Activated CD4-positive, alpha-beta memory T cell treated with anti-CD3 and anti-CD28 coated beads, Interleukin-2, amount 10 ng/mL, durations not matched to agents 7 days and 5 days (primary cell): Measurements from ENCODE around the gene LNX1. TPM values are rescaled to one million over a fixed set of nuclear protein-coding genes. Genes with fewer than 3 reads are reported as not detected.

Experiments used
- CTCF ChIA-PET: fragments of 350-600 bp; sonication (Branson Sonifier 250); formaldehyde crosslinking; loops from one replicate; lab custom pipeline; 2021; ENCODE audit warnings: antibody characterized with exemption, inconsistent platforms; lab: Charles Lee
- POLR2A ChIA-PET: fragments of 350-600 bp; sonication (Branson Sonifier 250); formaldehyde crosslinking; loops from one replicate; lab custom pipeline; 2021; ENCODE audit warnings: antibody characterized with exemption; lab: Charles Lee
- DNase-seq: peaks from one replicate; pipeline ENCODE4 v3.0.0-alpha.2; 2020
- H3K27ac Mint-ChIP-seq: one replicate; pipeline ENCODE4 v1.8.0; 2021; ENCODE audit warnings: mild to moderate bottlenecking, mixed read lengths
- H3K27me3 Mint-ChIP-seq: one replicate; pipeline ENCODE4 v1.8.0; 2021; ENCODE audit warnings: mixed read lengths
- H3K36me3 Mint-ChIP-seq: one replicate; pipeline ENCODE4 v1.8.0; 2021; ENCODE audit warnings: low read depth, mixed read lengths
- H3K4me1 Mint-ChIP-seq: one replicate; pipeline ENCODE4 v1.8.0; 2021; ENCODE audit warnings: mixed read lengths
- H3K4me3 Mint-ChIP-seq: one replicate; pipeline ENCODE4 v1.8.0; 2021; ENCODE audit warnings: mild to moderate bottlenecking, mixed read lengths
- H3K9me3 Mint-ChIP-seq: one replicate; pipeline ENCODE4 v1.8.0; 2021; ENCODE audit warnings: mixed read lengths
- total RNA-seq, 2 experiments: library from RNA; stranded (reverse); gene quantifications; one replicate each; pipeline ENCODE4 v1.2.3, GENCODE V29; 2021

LNX1 gene
- total RNA-seq, 2 experiments from 2014 or later = not detected

- no peaks in the 10 kb centered on the region for H3K36me3 Mint-ChIP-seq
- H3K27ac Mint-ChIP-seq = no peak overlapping the region
- no peak for DNase-seq
- CTCF ChIA-PET = interaction anchor here (1.1 kb wide), 1 partner anchor 9 kb away, joined by 3 read pairs; no protein-coding TSS in a partner anchor
- peaks cover 20% of the 10 kb centered on the region for H3K27me3 Mint-ChIP-seq
- H3K4me3 Mint-ChIP-seq = no peak overlapping the region
- H3K9me3 Mint-ChIP-seq = no peaks in the 10 kb centered on the region
- H3K4me1 Mint-ChIP-seq = no peaks in the 10 kb centered on the region
- POLR2A ChIA-PET = no interaction called here
These were observed 100.9 kb downstream of the LNX1 start for GRCh38 chr4:53490161-53490956.

DNA sequence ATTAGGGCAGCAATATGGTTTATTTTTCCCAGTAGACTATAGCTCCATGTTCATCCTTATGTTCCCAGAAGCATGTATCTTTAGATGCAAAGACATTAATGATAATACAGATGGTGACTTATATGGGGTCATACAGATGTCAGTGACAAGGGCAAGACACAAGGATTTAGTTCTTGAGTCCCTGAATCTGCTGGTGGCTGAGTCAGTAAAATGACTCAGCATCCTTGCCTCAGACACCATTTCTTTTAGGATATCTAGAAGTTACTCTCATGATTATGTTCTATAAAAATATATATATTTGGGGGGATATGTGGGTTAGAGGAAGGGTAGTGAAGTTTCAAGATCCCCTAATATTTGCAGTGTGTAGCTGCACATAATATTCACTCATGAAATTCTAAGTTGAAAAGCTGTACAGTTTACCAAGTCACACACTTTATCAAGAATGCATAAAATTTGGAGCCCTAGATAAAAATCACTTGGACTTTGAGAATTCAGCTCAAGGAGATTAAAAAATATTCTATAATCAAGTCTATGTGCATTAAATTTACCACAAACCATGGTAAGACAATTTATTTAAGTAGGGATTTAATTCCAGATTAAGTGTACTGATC, 101.9 kb downstream of the LNX1 start:
- Mint-ChIP-seq H3K4me1 (no peaks in the 10 kb centered on the region), H3K27ac (no peak overlapping the region), H3K27me3 (peaks cover 24% of the 10 kb centered on the region), H3K36me3 (no peaks in the 10 kb centered on the region), H3K4me3 (no peak overlapping the region), H3K9me3 (no peaks in the 10 kb centered on the region)
- no peak for DNase-seq
- POLR2A ChIA-PET = no interaction called here
- CTCF ChIA-PET = interaction anchor here (1.1 kb wide), 1 partner anchor 10 kb away, joined by 3 read pairs; no protein-coding TSS in a partner anchor

- ChIA-PET POLR2A (no interaction called here), CTCF (no interaction called here)
- Mint-ChIP-seq H3K4me3 (no peak overlapping the region), H3K36me3 (no peaks in the 10 kb centered on the region), H3K4me1 (no peaks in the 10 kb centered on the region), H3K27ac (no peak overlapping the region), H3K27me3 (peaks cover 26% of the 10 kb centered on the region), H3K9me3 (no peaks in the 10 kb centered on the region)
- DNase-seq = no peak
These were observed 103.5 kb downstream of the LNX1 start for GRCh38 chr4:53487766-53488165.

- H3K27me3 Mint-ChIP-seq = peaks cover 31% of the 10 kb centered on the region
- no peak overlapping the region for H3K27ac Mint-ChIP-seq
- POLR2A ChIA-PET = no interaction called here
- no peak overlapping the region for H3K4me3 Mint-ChIP-seq
- H3K9me3 Mint-ChIP-seq = no peaks in the 10 kb centered on the region
- no peaks in the 10 kb centered on the region for H3K36me3 Mint-ChIP-seq
- DNase-seq = no peak
- CTCF ChIA-PET = no interaction called here
- no peaks in the 10 kb centered on the region for H3K4me1 Mint-ChIP-seq
These were observed 105.6 kb downstream of the LNX1 start for GRCh38 chr4:53485658-53486040.

- ChIA-PET CTCF (no interaction called here), POLR2A (no interaction called here)
- H3K36me3 Mint-ChIP-seq = no peaks in the 10 kb centered on the region
- DNase-seq = no peak
- H3K4me3 Mint-ChIP-seq = no peak overlapping the region
- H3K4me1 Mint-ChIP-seq = no peaks in the 10 kb centered on the region
- H3K9me3 Mint-ChIP-seq = no peaks in the 10 kb centered on the region
- H3K27ac Mint-ChIP-seq = no peak overlapping the region
- H3K27me3 Mint-ChIP-seq = peaks cover 30% of the 10 kb centered on the region
These were observed 106.2 kb downstream of the LNX1 start for GRCh38 chr4:53484911-53485657.

- Mint-ChIP-seq H3K27ac (no peak overlapping the region), H3K4me1 (no peaks in the 10 kb centered on the region), H3K36me3 (no peaks in the 10 kb centered on the region), H3K4me3 (no peak overlapping the region), H3K9me3 (no peaks in the 10 kb centered on the region), H3K27me3 (peaks cover 25% of the 10 kb centered on the region)
- CTCF ChIA-PET = no interaction called here
- DNase-seq = no peak
- POLR2A ChIA-PET = no interaction called here
These were observed 108.0 kb downstream of the LNX1 start for GRCh38 chr4:53483250-53483649.

DNA sequence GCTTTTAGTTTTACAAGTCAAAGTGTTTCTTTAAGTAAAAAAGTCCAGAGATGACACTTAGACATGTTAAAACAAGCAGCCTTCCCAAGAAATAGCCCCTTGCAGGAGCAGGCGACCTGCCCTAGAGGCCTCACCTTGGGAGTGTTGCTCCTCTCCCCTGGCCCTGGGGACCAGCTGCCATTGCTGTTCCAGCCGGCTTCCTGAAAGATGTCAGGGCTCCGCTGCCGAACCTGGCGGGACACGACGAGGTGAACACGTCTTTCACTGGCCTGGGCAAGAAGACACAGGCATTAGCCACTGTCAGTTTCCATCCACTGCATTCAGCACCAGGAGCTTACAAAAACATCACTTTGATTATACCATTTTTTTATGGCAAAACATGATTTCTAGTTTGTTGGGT, 109.7 kb downstream of the LNX1 start:
- ChIA-PET POLR2A (no interaction called here), CTCF (no interaction called here)
- DNase-seq = no peak
- Mint-ChIP-seq H3K4me1 (no peaks in the 10 kb centered on the region), H3K36me3 (no peaks in the 10 kb centered on the region), H3K27ac (no peak overlapping the region), H3K9me3 (no peaks in the 10 kb centered on the region), H3K27me3 (peaks cover 23% of the 10 kb centered on the region), H3K4me3 (no peak overlapping the region)

GRCh38 chr4:53480909-53481308, 110.4 kb downstream of the LNX1 start:
- H3K4me3 Mint-ChIP-seq = no peak overlapping the region
- H3K27me3 Mint-ChIP-seq = peaks cover 20% of the 10 kb centered on the region
- DNase-seq = no peak
- H3K36me3 Mint-ChIP-seq = no peaks in the 10 kb centered on the region
- POLR2A ChIA-PET = no interaction called here
- no peaks in the 10 kb centered on the region for H3K4me1 Mint-ChIP-seq
- H3K9me3 Mint-ChIP-seq = no peaks in the 10 kb centered on the region
- no peak overlapping the region for H3K27ac Mint-ChIP-seq
- CTCF ChIA-PET = interaction anchor here (1.0 kb wide), 1 partner anchor 11 kb away, joined by 4 read pairs; no protein-coding TSS in a partner anchor

- Mint-ChIP-seq H3K9me3 (no peaks in the 10 kb centered on the region), H3K4me3 (no peak overlapping the region), H3K27me3 (peaks cover 20% of the 10 kb centered on the region), H3K36me3 (no peaks in the 10 kb centered on the region), H3K27ac (no peak overlapping the region), H3K4me1 (no peaks in the 10 kb centered on the region)
- DNase-seq = no peak
- POLR2A ChIA-PET = no interaction called here
- CTCF ChIA-PET = interaction anchor here (1.0 to 1.3 kb wide), 2 partner anchors 12 to 754 kb away, joined by 3 to 4 read pairs; no protein-coding TSS in a partner anchor
These were observed 111.4 kb downstream of the LNX1 start for GRCh38 chr4:53479736-53480525.

- no peak overlapping the region for H3K27ac Mint-ChIP-seq
- no peaks in the 10 kb centered on the region for H3K4me1 Mint-ChIP-seq
These were observed 112.4 kb downstream of the LNX1 start for GRCh38 chr4:53478671-53479456.

DNA sequence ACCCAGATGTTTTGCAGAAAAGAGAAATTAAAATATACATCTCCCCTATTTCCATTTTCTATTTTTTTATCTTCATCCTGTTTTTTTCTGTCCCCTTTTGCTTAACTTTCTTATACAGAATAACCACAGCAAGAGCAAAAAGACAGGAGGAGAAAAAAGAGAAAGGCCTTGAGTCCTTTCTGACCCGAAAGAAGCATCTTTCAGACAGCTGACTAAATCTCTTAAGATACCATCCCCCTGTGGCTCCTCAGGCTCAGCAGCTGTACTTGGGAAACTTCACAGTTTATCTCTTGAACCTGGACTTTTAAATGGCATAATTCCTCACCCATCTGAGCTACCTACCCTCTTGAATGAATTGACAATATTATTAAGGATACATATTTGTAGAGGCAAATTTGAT, 113.7 kb downstream of the LNX1 start:
- H3K27me3 Mint-ChIP-seq = peaks cover 18% of the 10 kb centered on the region
- no peak overlapping the region for H3K4me3 Mint-ChIP-seq
- no peaks in the 10 kb centered on the region for H3K9me3 Mint-ChIP-seq
- ChIA-PET CTCF (no interaction called here), POLR2A (no interaction called here)
- H3K36me3 Mint-ChIP-seq = no peaks in the 10 kb centered on the region
- no peaks in the 10 kb centered on the region for H3K4me1 Mint-ChIP-seq
- no peak for DNase-seq
- H3K27ac Mint-ChIP-seq = no peak overlapping the region

More at GRCh38 chr4:53478671-53479456, 112.4 kb downstream of the LNX1 start:
- no peak for DNase-seq
- H3K27me3 Mint-ChIP-seq = peaks cover 19% of the 10 kb centered on the region
- no peaks in the 10 kb centered on the region for H3K9me3 Mint-ChIP-seq
- H3K36me3 Mint-ChIP-seq = no peaks in the 10 kb centered on the region
- ChIA-PET CTCF (interaction anchor here (1.3 kb wide), 1 partner anchor 755 kb away, joined by 3 read pairs; no protein-coding TSS in a partner anchor), POLR2A (no interaction called here)
- H3K4me3 Mint-ChIP-seq = no peak overlapping the region

DNA sequence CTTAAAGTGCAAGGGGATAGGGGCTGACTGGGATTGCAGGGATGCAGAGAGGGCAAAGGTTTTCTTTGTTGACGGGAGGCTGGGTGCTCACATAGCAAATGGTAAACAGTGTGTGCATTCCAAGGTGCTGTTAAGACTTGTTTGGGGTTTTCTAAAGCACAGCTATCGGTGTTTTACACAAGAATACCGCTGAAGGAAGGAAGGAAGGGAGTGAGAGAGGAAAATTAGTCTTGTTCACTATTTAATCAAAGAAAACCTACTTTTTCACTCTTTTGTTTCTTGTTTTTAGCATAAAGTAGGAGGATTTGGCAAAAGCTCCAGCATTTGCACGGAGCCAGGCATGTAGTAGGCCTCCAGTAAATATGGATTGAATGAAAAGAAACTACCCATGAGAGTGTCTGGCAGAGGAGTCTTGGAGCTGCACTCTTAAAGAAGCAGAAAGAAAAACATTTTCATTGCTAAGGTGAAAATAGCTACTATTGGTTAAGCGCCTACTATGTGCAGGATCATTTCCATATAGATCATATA, 114.2 kb downstream of the LNX1 start:
- Mint-ChIP-seq H3K27me3 (peaks cover 14% of the 10 kb centered on the region), H3K36me3 (no peaks in the 10 kb centered on the region), H3K4me1 (no peaks in the 10 kb centered on the region), H3K9me3 (no peaks in the 10 kb centered on the region), H3K27ac (no peak overlapping the region), H3K4me3 (no peak overlapping the region)
- CTCF ChIA-PET = no interaction called here
- DNase-seq = no peak
- POLR2A ChIA-PET = no interaction called here
